Measurements from ENCODE around the gene TPM4. TPM values are rescaled to one million over a fixed set of nuclear protein-coding genes. Genes with fewer than 3 reads are reported as not detected.

The TPM4 gene
- total RNA-seq, 2 donors from 2014 or later, result 964 to 1,096 TPM

GRCh38 chr19:16091546-16092475 is 15.5 kb downstream of the TPM4 start:
- DNase-seq (ENCODE audit: low spot score), result no peak
- Histone ChIP-seq H3K36me3 (peaks cover 96% of the 10 kb centered on the region), H3K9me3 (no peaks in the 10 kb centered on the region), H3K4me1 (ENCODE audit: control insufficient read depth in 1 of 2, low read depth in 2 of 2) (peaks cover 9 to 42% of the 10 kb centered on the region in 2 donors), H3K4me3 (no peak overlapping the region), H3K27me3 (replicated peaks; ENCODE audit: insufficient read depth) (no peaks in the 10 kb centered on the region), H3K27ac (peak overlapping the region; percentile 39 to 43)
- no peak for ATAC-seq (ENCODE audit: insufficient number of reproducible peaks, low FRiP score, low read depth)
- TF ChIP-seq, protein P1, sequence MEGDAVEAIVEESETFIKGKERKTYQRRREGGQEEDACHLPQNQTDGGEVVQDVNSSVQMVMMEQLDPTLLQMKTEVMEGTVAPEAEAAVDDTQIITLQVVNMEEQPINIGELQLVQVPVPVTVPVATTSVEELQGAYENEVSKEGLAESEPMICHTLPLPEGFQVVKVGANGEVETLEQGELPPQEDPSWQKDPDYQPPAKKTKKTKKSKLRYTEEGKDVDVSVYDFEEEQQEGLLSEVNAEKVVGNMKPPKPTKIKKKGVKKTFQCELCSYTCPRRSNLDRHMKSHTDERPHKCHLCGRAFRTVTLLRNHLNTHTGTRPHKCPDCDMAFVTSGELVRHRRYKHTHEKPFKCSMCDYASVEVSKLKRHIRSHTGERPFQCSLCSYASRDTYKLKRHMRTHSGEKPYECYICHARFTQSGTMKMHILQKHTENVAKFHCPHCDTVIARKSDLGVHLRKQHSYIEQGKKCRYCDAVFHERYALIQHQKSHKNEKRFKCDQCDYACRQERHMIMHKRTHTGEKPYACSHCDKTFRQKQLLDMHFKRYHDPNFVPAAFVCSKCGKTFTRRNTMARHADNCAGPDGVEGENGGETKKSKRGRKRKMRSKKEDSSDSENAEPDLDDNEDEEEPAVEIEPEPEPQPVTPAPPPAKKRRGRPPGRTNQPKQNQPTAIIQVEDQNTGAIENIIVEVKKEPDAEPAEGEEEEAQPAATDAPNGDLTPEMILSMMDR (IDR thresholded peaks at IDR 0.05), result no peak

DNA sequence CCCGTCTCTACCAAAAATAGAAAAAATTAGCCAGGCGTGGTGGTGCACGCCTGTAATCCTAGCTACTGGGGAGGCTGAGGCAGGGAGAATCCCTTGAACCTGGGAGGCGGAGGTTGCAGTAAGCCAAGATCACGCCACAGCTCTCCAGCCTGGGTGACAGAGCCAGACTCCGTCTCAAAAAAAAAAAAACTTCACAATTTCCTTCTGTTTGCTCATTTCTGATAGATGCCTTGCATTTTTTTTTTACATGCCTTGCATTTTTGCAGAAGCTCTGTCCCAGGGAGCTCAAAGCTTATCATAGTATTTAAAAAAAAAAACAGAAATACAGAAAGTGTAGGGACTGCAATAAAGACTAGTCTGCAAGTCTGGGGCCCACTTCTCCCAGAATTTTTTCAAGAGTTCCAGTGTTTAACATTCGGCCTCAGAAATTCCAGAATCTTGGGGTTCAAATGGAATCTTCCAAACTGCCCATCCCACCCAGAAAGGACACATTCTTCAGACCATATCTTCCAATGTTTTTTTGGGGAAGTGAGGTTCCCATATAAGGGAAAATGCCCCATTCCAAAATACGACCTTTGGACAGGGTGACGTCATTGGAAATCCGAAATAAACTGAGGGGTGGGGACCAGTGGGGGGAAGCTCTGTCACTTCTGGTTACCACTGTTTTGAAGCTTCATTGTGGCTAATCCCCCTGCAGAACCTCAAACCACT is 18.2 kb downstream of the TPM4 start:
- Histone ChIP-seq H3K36me3 (peaks cover 91% of the 10 kb centered on the region), H3K9me3 (no peaks in the 10 kb centered on the region), H3K4me3 (no peak overlapping the region), H3K4me1 (ENCODE audit: control insufficient read depth in 1 of 2, low read depth in 2 of 2) (peaks cover 5 to 21% of the 10 kb centered on the region in 2 donors), H3K27ac (peak overlapping the region; percentile 27 to 37), H3K27me3 (replicated peaks; ENCODE audit: insufficient read depth) (no peaks in the 10 kb centered on the region)
- DNase-seq (ENCODE audit: low spot score) (no peak), ATAC-seq (ENCODE audit: insufficient number of reproducible peaks, low FRiP score, low read depth) (no peak)
- TF ChIP-seq, protein P1 (IDR thresholded peaks at IDR 0.05), result no peak

DNA sequence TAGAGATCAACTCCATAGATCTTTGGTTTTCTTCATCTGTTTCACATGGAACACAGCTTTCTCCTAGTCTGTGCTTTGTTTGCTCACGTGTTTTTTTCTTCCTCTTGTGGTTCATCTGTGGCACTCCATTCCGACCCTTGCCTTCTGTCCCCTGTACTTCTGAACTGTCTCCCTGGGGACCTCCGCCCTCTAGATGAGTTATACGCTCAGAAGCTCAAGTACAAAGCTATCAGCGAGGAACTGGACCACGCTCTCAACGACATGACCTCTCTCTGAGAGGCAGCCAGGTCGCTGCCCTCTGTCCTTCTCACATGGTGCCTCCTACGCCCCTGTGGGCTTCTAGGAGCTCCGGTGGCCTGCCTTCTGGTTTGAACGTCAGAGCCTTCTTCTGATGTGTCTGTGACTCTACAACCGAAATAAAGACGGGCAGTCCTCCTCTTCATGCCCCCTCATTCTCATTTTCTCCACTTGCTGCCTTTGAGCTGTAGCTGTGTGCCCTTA is 18.8 kb downstream of the TPM4 start:
- H3K4me1 ChIP-seq (ENCODE audit: control insufficient read depth in 1 of 2, low read depth in 2 of 2), result peaks cover 5 to 21% of the 10 kb centered on the region in 2 donors
- ATAC-seq (ENCODE audit: insufficient number of reproducible peaks, low FRiP score, low read depth) (no peak), DNase-seq (ENCODE audit: low spot score) (no peak)
- H3K4me3 ChIP-seq, result no peak overlapping the region
- H3K9me3 ChIP-seq, result no peaks in the 10 kb centered on the region
- peak overlapping the region; percentile 27 to 37 for H3K27ac ChIP-seq
- H3K36me3 ChIP-seq, result peaks cover 91% of the 10 kb centered on the region
- no peaks in the 10 kb centered on the region for H3K27me3 ChIP-seq (replicated peaks; ENCODE audit: insufficient read depth)
- TF ChIP-seq, protein P1 (IDR thresholded peaks at IDR 0.05), result no peak

DNA sequence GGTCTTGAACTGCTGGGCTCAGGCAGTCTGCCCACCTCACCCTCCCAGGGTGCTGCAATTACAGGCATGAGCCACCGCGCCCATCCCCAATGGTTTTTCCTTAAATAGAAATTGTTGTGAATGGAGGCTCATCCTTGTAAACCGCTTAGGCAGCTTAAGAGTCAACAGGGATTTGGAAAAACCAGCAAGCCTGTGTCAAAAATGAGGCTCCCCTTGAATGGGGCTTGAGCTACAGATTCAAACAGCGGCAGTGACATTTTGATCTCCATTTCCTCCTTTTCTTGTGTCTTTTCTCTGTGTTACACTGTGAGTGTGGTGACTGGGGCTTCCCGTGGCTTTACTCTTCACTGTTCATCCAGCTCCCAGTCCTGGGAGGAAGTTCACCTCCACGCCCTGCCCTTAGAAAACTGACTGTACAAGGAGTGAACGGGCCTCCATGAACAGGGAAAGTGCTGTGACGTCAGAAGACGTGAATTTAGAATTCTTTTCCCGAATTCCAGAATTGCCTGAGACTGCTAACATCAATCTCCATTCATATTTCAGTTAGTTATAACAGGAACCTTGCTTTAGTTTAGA is 20.1 kb downstream of the TPM4 start:
- H3K27ac ChIP-seq, result peak overlapping the region; percentile 21 to 39
- H3K9me3 ChIP-seq, result no peaks in the 10 kb centered on the region
- TF ChIP-seq, protein P1 (IDR thresholded peaks at IDR 0.05), result no peak
- DNase-seq (ENCODE audit: low spot score) (no peak), ATAC-seq (ENCODE audit: insufficient number of reproducible peaks, low FRiP score, low read depth) (no peak)
- H3K4me3 ChIP-seq, result no peak overlapping the region
- peaks cover 5 to 21% of the 10 kb centered on the region in 2 donors for H3K4me1 ChIP-seq (ENCODE audit: control insufficient read depth in 1 of 2, low read depth in 2 of 2)
- peaks cover 90% of the 10 kb centered on the region for H3K36me3 ChIP-seq
- no peaks in the 10 kb centered on the region for H3K27me3 ChIP-seq (replicated peaks; ENCODE audit: insufficient read depth)

DNA sequence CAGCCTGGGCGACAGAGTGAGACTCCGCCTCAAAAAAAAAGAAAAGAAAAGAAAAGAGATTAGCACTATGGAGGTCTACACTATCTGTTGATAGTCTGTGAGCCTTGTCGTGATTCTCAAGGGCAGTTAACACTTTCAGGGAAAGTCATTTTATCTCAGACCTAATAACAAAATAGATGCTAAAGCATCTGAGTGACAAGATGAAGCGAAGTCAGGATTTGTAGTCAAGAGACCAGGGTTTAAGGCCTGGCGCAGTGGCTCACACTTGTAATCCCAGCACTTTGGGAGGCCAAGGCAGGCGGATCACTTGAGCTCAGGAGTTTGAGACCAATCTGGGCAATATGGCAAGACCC is 22.1 kb downstream of the TPM4 start:
- no peaks in the 10 kb centered on the region for H3K9me3 ChIP-seq
- DNase-seq (ENCODE audit: low spot score), result no peak
- peaks cover 89% of the 10 kb centered on the region for H3K36me3 ChIP-seq
- H3K27ac ChIP-seq, result peak overlapping the region in 1 of 2 donors; percentile 25
- peaks cover 5 to 12% of the 10 kb centered on the region in 2 donors for H3K4me1 ChIP-seq (ENCODE audit: control insufficient read depth in 1 of 2, low read depth in 2 of 2)
- no peaks in the 10 kb centered on the region for H3K27me3 ChIP-seq (replicated peaks; ENCODE audit: insufficient read depth)
- no peak overlapping the region for H3K4me3 ChIP-seq
- no peak for ATAC-seq (ENCODE audit: insufficient number of reproducible peaks, low FRiP score, low read depth)
- TF ChIP-seq, protein P1 (IDR thresholded peaks at IDR 0.05), result no peak
